ENCODE data around the gene THOC2.
"Not testable (repeated sequence)": the region's sequence is repeated elsewhere in the genome, so short reads cannot be mapped to it uniquely, and the experiment has no call there.

THOC2 gene

GRCh38 chrX:123713434-123713833, 19.4 kb downstream of the THOC2 start:
- Histone ChIP-seq H3K36me3 (ENCODE audit: control insufficient read depth, insufficient read depth, low read length) (no peaks in the 10 kb centered on the region), H3K4me2 (ENCODE audit: low read length) (no peak overlapping the region), H3K9ac (no peak overlapping the region), H3K27me3 (ENCODE audit: control insufficient read depth, insufficient read depth, low read length) (no peaks in the 10 kb centered on the region), H3K79me2 (peaks cover 14% of the 10 kb centered on the region), H3K4me3 (ENCODE audit: low read depth, low read length) (no peak overlapping the region), H3K4me1 (no peaks in the 10 kb centered on the region), H3K9me3 (ENCODE audit: control insufficient read depth, low read length) (no peaks in the 10 kb centered on the region), H2AFZ (no peak overlapping the region), H3K27ac (no peak overlapping the region)
- TF ChIP-seq CTCF (IDR thresholded peaks at IDR 0.05) = no peak

DNA sequence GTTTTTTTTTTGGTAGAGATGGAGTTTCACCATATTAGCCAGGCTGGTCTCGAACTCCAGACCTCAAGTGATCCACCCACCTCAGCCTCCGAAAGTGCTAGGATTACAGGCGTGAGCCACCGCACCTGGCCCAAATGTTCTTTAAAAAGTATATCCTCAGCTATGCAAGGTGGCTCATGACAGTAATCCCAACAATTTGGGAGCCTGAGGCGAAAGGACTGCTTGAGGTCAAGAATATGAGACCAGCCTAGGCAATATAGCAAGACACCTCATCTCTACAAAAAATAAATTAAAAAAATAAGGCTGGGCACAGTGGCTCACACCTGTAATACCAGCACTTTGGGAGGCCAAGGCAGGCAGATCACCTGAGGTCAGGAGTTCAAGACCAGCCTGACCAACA, 21.7 kb downstream of the THOC2 start:
- H3K79me2 ChIP-seq; H2AFZ ChIP-seq; H3K27ac ChIP-seq; H3K4me3 ChIP-seq (ENCODE audit: low read depth, low read length); H3K36me3 ChIP-seq (ENCODE audit: control insufficient read depth, insufficient read depth, low read length); H3K9me3 ChIP-seq (ENCODE audit: control insufficient read depth, low read length); H3K9ac ChIP-seq; H3K4me1 ChIP-seq; H3K27me3 ChIP-seq (ENCODE audit: control insufficient read depth, insufficient read depth, low read length); H3K4me2 ChIP-seq (ENCODE audit: low read length): not testable (repeated sequence)

- no peak overlapping the region for H3K4me3 ChIP-seq (ENCODE audit: low read depth, low read length)
- H2AFZ ChIP-seq = no peak overlapping the region
- H3K9ac ChIP-seq = no peak overlapping the region
- H3K4me1 ChIP-seq = no peaks in the 10 kb centered on the region
- no peak overlapping the region for H3K4me2 ChIP-seq (ENCODE audit: low read length)
- no peak overlapping the region for H3K27ac ChIP-seq
- TF ChIP-seq CTCF (IDR thresholded peaks at IDR 0.05) = no peak
- no peaks in the 10 kb centered on the region for H3K9me3 ChIP-seq (ENCODE audit: control insufficient read depth, low read length)
- H3K79me2 ChIP-seq = peaks cover 6% of the 10 kb centered on the region
- no peaks in the 10 kb centered on the region for H3K36me3 ChIP-seq (ENCODE audit: control insufficient read depth, insufficient read depth, low read length)
- no peaks in the 10 kb centered on the region for H3K27me3 ChIP-seq (ENCODE audit: control insufficient read depth, insufficient read depth, low read length)
Observed at GRCh38 chrX:123704781-123705180, 28.1 kb downstream of the THOC2 start.

- no peaks in the 10 kb centered on the region for H3K9me3 ChIP-seq (ENCODE audit: control insufficient read depth, low read length)
- H3K36me3 ChIP-seq (ENCODE audit: control insufficient read depth, insufficient read depth, low read length) = no peaks in the 10 kb centered on the region
- H3K4me1 ChIP-seq = no peaks in the 10 kb centered on the region
- no peak overlapping the region for H3K9ac ChIP-seq
- H2AFZ ChIP-seq = no peak overlapping the region
- no peaks in the 10 kb centered on the region for H3K27me3 ChIP-seq (ENCODE audit: control insufficient read depth, insufficient read depth, low read length)
- no peak overlapping the region for H3K27ac ChIP-seq
- peaks cover 3% of the 10 kb centered on the region for H3K79me2 ChIP-seq
- no peak overlapping the region for H3K4me2 ChIP-seq (ENCODE audit: low read length)
- H3K4me3 ChIP-seq (ENCODE audit: low read depth, low read length) = no peak overlapping the region
- TF ChIP-seq CTCF (IDR thresholded peaks at IDR 0.05) = no peak
Observed at GRCh38 chrX:123698979-123699520, 33.8 kb downstream of the THOC2 start.

DNA sequence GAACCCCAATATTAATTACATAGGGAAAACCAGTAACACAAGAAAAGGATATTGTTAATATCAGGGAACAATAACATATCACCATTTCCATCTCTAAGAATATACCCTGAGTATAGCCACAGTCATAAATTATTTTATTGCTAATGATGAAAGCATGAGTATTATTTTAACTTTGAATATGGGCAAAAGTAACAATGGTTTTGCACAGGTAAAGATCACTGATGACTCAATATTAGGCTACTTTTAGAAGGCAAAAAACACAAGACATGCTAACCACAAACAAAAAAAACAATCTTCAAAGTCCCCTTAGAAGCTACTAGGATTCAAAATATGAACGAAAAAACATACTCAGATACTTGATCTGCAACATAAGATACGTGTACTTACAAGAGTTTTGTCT, 36.5 kb downstream of the THOC2 start:
- Histone ChIP-seq H2AFZ (no peak overlapping the region), H3K4me1 (no peaks in the 10 kb centered on the region)

More for the DNA sequence above, 36.5 kb downstream of the THOC2 start:
- no peak overlapping the region for H3K4me2 ChIP-seq (ENCODE audit: low read length)
- no peak for TF ChIP-seq CTCF (IDR thresholded peaks at IDR 0.05)
- no peak overlapping the region for H3K4me3 ChIP-seq (ENCODE audit: low read depth, low read length)
- H3K27me3 ChIP-seq (ENCODE audit: control insufficient read depth, insufficient read depth, low read length) = no peaks in the 10 kb centered on the region
- peaks cover 3% of the 10 kb centered on the region for H3K79me2 ChIP-seq
- H3K9me3 ChIP-seq (ENCODE audit: control insufficient read depth, low read length) = no peaks in the 10 kb centered on the region
- H3K27ac ChIP-seq = no peak overlapping the region
- H3K36me3 ChIP-seq (ENCODE audit: control insufficient read depth, insufficient read depth, low read length) = no peaks in the 10 kb centered on the region
- H3K9ac ChIP-seq = no peak overlapping the region

All from parathyroid adenoma (tissue), 2 donors.